CD4-positive, alpha-beta T cell treated with Interleukin-4 for 1 hour (primary cell): ENCODE data around the gene RBM39.
A peak's percentile ranks its signal among the peaks of the same experiment; 100 is the strongest.
"Not testable (repeated sequence)": the region's sequence is repeated elsewhere in the genome, so short reads cannot be mapped to it uniquely, and the experiment has no call there.

ENCODE experiments used
- DNase-seq, 2 donors: peaks; one replicate each; pipeline ENCODE4 v3.0.0-alpha.2; 2020 to 2022

Gene RBM39

GRCh38 chr20:35741892-35742740 is at the start of gene RBM39:
Gene RBM39 (minus strand): TSS chr20:35742260. CDS start chr20:35740874, 1,386 bp downstream.
- peak; percentile 100 for DNase-seq

GRCh38 chr20:35791821-35792220 is 49.8 kb upstream of the RBM39 start:
- DNase-seq: no peak

DNA sequence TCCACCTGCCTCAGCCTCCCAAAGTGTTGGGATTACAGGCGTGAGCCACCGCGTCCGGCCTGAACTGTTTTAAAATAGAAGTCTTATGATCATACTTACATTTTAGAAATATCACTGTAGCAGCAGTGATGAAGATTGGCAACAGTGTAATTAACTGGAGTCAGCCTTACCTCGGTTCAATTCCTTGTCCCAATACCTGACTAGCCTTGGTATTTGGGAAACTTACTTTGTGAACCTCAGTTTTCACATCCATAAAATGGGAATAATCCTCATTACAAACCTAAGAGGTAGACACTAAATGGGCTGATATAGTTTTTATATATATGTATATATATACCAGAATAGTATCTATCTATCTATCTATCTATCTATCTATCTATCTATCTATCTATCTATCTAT is 49.0 kb upstream of the RBM39 start:
- DNase-seq: no peak

GRCh38 chr20:35788796-35789195 is 46.7 kb upstream of the RBM39 start:
- DNase-seq: no peak

GRCh38 chr20:35785541-35785940 is 43.5 kb upstream of the RBM39 start:
- DNase-seq: not testable (repeated sequence)

DNA sequence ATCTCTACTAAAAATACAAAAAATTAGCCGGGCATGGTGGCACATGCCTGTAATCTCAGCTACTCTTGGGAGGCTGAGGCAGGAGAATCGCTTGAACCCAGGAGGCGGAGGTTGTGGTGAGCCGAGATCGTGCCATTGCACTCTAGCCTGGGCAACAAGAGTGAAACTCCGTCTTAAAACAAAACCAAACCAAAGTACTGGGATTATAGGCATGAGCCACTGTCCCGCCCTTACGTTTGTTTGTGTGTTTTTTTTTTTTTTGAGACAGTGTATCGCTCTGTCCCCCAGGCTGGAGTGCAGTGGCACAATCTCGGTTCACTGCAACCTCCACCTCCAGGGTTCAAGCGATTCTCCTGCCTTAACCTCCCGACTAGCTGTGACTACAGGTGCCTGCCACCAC is 41.8 kb upstream of the RBM39 start:
- DNase-seq: not testable (repeated sequence)

GRCh38 chr20:35776513-35777101 is 34.5 kb upstream of the RBM39 start:
- no peak for DNase-seq

DNA sequence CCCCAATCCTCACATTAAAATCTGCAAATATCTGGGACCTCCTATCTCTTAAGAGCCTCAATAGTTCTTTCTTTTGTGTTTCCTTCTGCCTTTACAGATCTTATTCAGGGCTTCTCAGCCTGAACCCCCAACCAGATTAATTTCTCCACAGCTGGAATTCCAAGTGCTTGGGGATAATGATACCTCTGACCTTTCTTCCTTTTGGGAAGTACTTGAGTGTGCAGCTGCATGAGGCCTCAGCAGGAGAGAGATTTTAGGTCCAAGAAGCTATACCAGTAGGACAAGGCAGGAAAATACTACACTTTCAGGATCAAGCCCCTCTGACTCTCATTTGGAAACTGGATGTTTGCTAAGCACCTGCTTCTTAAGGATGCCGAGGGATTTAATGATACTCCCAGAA is 32.3 kb upstream of the RBM39 start:
- DNase-seq: no peak

DNA sequence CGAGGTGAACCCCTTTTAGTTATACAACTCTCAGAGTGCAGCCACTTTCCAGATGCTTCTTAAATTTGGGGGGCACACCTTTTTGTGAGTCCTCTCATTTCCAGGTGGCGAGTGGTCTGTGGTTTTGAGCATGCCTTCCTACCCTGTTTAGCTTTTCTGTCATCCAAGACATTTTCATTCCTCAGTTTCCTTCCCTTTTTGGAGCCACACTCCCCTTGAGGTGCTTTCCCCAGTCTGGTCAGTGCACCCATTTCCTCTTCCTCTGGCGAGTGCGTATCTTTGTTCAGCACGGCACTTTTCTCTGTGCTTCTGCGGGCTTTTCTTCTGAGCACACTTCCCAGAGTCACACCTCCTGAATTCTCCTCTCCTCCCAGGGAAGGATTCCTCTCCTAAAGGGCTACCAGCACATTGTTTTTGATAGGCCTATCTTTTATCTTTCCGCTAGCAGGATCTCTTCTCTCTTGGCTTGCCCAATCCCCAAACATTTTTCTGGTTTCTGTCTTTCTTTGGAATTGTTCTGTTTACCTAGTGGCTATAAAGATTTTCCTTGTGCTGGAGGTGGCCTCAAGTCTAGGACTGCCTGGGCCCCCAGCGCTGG is 31.2 kb upstream of the RBM39 start:
- peak; percentile 70 to 73 for DNase-seq

DNA sequence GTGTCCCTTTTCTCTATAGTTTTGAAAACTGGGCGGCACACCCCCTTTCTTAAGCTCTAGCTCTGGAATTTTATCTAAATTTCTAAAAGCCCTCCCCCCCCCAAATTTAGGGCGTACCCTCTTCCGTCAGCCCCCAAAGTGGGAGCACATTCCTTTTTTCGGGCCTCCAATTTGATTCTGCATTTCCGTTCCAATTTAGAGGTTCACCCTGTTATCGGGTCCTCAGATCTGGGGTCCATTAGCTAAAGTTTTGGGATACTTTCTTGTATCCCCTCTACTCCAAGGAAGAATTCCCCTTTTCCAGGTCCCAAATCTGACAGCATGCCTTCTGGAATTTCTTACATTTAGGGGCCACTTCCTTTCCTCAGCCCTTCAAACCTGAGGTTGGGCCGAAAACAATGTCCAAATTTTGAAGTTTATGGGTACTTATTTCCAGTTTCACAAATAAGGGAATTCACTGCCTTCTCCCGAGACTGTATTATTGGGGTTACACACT is 30.6 kb upstream of the RBM39 start:
- no peak for DNase-seq

DNA sequence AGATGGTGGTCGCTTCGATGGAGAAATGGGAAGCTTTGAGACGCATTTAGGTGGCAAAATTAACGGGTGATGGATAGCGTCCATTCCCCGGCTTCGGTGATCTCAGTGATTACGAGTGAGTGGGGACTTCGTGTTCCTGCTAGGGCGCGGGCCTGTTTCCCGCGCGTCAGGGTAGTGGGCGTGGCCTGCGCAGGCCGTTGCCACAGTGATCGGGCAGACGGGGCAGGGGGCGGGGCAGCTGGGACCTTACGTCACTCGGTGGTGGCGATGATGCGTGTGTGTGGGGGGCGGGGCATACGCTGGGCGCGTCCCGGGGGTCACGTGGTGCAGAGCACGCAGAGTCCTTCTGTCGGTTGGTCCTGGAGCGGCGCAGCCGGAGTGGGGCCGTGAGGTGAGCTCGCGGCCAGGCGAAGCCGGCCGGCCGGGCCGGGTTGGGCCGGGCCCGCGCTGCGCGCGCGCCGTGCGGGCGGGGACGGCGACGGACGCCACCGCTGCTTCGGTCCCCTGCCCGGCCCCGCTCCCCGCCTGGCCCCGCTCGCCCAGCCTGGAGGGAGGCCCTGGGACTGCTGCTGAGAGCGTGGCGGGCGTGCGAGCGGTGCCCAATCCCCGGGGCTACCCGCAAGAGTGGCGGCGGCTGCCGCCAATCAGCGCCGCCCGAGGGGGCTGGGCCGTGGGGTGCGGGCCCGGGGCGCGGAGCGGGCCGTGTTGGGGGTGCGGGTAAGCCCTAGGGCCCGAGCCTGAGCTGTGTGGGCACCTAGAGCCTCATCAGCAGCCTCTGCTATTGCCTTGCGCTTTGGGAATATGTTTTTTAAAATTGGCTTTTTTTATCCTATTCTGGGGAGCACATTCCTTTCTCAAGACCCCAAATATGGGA is 29.9 kb upstream of the RBM39 start, which contains the start of gene PHF20:
TSS of gene PHF20 (plus strand) at position 327 of the 874 bp plus-strand sequence. CDS start 29,508 bp downstream, outside the sequence.
- peak; percentile 99 to 100 for DNase-seq

GRCh38 chr20:35771367-35771688 is 29.3 kb upstream of the RBM39 start:
- DNase-seq: no peak

DNA sequence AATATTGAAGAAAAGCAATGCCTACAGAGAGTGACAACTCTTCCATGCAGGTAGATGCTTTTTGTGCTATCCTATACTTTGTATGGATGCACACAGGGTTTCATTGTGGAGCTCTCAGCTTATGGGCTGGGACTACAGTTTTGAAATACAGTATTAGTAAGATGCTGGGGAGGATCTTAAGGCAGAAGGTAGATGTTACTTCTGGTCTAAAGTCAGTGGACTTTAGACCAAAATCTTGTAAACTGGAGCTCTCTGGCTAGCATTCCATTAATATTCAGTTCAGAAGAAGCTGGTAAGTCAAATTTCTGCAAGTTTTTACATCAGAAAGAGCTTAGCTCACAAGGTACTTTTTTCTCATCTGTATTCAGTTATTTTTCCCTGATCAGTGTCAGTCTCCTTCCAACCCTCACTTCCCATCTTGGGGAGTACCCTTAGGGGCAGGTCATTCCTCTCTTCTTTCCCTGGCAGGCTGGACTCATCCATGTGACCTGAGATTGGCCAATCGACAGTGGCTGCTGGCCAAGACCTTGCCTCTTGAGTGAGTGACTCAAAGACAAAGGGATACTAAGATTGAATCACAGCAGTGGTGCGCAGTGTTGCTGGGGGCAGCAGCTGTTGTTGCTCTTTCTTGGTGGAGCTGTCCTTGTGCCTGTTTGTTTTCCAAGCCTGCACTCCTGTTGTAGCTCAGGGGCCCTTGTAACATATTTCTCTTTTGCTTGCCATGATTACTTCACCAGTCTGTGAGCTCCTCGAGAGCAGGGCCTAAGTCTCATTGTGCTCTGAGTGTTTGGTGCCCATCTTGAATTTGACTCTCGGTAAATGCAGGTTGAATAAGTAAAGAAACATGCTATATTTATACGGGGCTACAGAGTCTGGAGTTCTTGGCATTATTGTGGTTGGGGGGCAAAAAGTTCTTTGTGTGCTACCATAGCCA is 26.9 kb upstream of the RBM39 start:
- DNase-seq: peak; percentile 55 to 75

- DNase-seq: peak; percentile 83 to 85
Observed at GRCh38 chr20:35767683-35768481, 25.8 kb upstream of the RBM39 start.

GRCh38 chr20:35766843-35767242 is 24.8 kb upstream of the RBM39 start:
- DNase-seq: no peak

- not testable (repeated sequence) for DNase-seq
Observed at GRCh38 chr20:35764936-35765335, 22.9 kb upstream of the RBM39 start.

- DNase-seq: no peak
Observed at GRCh38 chr20:35762461-35762860, 20.4 kb upstream of the RBM39 start.

DNA sequence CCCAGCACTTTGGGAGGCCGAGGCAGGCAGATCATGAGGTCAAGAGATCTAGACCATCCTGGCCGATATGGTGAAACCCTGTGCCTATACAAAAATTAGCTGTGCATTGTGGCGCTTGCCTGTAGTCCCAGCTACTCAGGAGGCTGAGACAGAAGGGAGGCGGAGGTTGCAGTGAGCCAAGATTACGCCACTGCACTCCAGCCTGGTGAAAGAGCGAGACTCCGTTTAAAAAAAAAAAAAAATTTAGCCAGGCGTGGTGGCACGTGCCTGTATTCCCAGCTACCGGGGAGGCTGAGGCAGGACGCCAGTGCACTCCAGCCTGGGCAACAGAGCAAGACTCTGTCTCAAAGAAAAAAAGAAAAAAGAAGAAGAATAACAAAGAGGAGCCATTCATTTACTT is 19.5 kb upstream of the RBM39 start:
- DNase-seq: not testable (repeated sequence)

DNA sequence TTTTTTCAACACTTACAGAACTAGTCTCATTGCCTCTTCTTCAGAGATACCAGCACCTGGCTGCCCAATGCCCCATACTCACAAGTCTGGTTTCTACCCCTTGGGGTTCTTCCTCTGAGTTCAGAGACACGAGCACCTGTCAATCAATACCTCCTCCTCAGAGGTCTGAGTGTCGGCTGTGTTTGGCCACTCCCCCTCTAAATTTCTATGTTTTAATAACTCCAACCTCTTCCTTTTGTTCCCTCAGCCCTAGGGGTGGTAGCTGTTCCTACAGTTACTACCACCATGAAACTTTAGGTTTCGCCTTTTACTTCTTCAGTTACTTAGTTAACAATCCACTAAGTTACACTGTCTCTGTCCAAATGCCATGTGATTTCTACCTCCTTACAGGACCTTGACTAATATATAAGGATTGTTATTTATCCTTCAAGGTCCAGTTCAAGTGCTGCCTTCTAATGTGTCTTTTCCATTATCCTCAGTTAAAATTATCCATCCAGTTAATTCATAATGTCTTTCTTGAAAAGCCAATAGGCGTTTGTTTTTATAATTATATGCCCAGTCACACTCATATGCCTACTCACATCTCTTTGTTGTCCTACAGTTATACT is 15.1 kb upstream of the RBM39 start:
- no peak for DNase-seq

DNA sequence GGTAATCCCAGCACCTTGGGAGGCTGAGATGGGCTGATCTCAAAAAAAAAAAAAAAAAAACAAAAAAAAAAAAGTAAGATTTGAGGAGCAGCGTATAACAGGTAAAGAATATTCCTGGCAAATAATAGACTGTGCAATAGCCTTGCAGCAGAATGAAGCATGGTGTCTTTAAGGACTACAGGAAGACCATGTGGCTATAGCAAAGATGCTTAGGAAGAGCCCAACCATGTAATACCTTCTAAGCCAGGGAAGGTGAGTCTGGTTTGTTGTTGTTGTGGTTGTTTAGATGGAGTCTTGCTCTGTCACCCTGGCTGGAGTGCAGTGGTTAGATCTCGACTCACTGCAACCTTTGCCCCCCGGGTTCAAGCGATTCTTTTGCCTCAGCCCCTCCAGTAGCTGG is 14.3 kb upstream of the RBM39 start:
- no peak for DNase-seq
